Tibial artery (tissue), 4 donors: ENCODE measurements around the gene FGD4.

ENCODE experiments used
- DNase-seq, 2 donors: peaks; one replicate each; pipeline ENCODE4 v3.0.0-alpha.2; 2019
- H3K27ac ChIP-seq, 2 donors: fragments of 200-600 bp; sonication (generic) in 1 of 2; 1 replicate in 1 of 2; 2 replicates in 1 of 2; pipeline ENCODE4 v1.5.1; 2018 to 2019; ENCODE audit warnings: mild to moderate bottlenecking in 1 of 2
- H3K27me3 ChIP-seq, 2 donors: fragments of 200-600 bp; sonication (generic) in 1 of 2; one replicate each; pipeline versions ENCODE4 v1.5.1 to v1.6.0; 2016 to 2019
- H3K36me3 ChIP-seq, 3 donors: fragments of 200-600 bp; sonication (generic) in 2 of 3; one replicate each; pipeline ENCODE4 v1.5.1; 2016 to 2019; ENCODE audit warnings: mild to moderate bottlenecking in 2 of 3
- H3K4me1 ChIP-seq, 4 donors: fragments of 200-600 bp; sonication (generic) in 2 of 4; 1 replicate in 3 of 4; 2 replicates in 1 of 4; pipeline ENCODE4 v1.5.1; 2016 to 2019
- H3K4me3 ChIP-seq, 2 donors: fragments of 200-600 bp; sonication (generic) in 1 of 2; 1 replicate in 1 of 2; 2 replicates in 1 of 2; pipeline ENCODE4 v1.5.1; 2018 to 2019; ENCODE audit warnings: mild to moderate bottlenecking in 2 of 2
- H3K9me3 ChIP-seq, 3 donors: fragments of 200-600 bp; sonication (generic) in 1 of 3; one replicate each; pipeline ENCODE4 v1.5.1; 2016 to 2019
- intact Hi-C: fragments of 100-400 bp; cut with DNase I; formaldehyde crosslinking; loops from one replicate; pipeline ENCODE4 v1.15.0; 2023; ENCODE audit warnings: low total_unique reads
- TF ChIP-seq, protein P1 (sequence below), 2 experiments: fragments of 200-600 bp in 1 of 2; fragments of 450-650 bp in 1 of 2; IDR thresholded peaks; one replicate each; pipeline ENCODE4 v1.5.1; 2017 to 2019; ENCODE audit warnings: antibody characterized with exemption in 2 of 2, mild to moderate bottlenecking in 1 of 2, moderate library complexity in 1 of 2

Gene FGD4

DNA sequence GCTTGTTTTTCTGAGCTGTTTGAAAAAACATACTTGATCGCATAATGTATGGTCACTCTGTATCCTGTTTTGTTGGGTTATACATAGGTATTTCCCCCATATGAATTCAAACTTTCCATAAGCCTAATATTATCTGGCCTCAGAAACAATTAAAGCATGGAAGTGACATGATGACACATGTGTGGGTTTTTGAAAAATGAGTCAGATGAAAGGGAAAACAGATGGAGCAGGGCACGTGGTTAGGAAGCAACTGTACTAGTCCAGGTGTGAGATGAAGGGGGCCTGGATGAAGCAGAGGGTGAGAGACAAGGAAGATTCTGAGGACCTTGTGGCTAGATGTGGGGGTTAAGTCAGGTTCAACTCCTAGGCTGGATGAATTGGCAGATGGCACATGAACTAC, 187.0 kb downstream of the FGD4 start:
- no peak for DNase-seq
- intact Hi-C loops, result no loop called here
- Histone ChIP-seq H3K27me3 (no peaks in the 10 kb centered on the region), H3K27ac (no peak overlapping the region), H3K4me1 (no peaks in the 10 kb centered on the region), H3K36me3 (peaks cover 21 to 40% (median 33%) of the 10 kb centered on the region in 3 donors), H3K9me3 (no peaks in the 10 kb centered on the region), H3K4me3 (no peak overlapping the region)
- TF ChIP-seq, protein P1, sequence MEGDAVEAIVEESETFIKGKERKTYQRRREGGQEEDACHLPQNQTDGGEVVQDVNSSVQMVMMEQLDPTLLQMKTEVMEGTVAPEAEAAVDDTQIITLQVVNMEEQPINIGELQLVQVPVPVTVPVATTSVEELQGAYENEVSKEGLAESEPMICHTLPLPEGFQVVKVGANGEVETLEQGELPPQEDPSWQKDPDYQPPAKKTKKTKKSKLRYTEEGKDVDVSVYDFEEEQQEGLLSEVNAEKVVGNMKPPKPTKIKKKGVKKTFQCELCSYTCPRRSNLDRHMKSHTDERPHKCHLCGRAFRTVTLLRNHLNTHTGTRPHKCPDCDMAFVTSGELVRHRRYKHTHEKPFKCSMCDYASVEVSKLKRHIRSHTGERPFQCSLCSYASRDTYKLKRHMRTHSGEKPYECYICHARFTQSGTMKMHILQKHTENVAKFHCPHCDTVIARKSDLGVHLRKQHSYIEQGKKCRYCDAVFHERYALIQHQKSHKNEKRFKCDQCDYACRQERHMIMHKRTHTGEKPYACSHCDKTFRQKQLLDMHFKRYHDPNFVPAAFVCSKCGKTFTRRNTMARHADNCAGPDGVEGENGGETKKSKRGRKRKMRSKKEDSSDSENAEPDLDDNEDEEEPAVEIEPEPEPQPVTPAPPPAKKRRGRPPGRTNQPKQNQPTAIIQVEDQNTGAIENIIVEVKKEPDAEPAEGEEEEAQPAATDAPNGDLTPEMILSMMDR (IDR thresholded peaks at IDR 0.05), result no peak

- Histone ChIP-seq H3K4me1 (no peaks in the 10 kb centered on the region), H3K4me3 (no peak overlapping the region), H3K27me3 (no peaks in the 10 kb centered on the region), H3K27ac (no peak overlapping the region), H3K9me3 (no peaks in the 10 kb centered on the region), H3K36me3 (peaks cover 14 to 29% (median 28%) of the 10 kb centered on the region in 3 donors)
- DNase-seq, result no peak
- intact Hi-C loops, result no loop called here
- TF ChIP-seq, protein P1 (IDR thresholded peaks at IDR 0.05), result no peak
These were observed 188.5 kb downstream of the FGD4 start for GRCh38 chr12:32587581-32588495.

- Histone ChIP-seq H3K27me3 (no peaks in the 10 kb centered on the region), H3K36me3 (peaks cover 14 to 26% (median 21%) of the 10 kb centered on the region in 3 donors), H3K4me1 (no peaks in the 10 kb centered on the region), H3K27ac (no peak overlapping the region), H3K9me3 (no peaks in the 10 kb centered on the region), H3K4me3 (no peak overlapping the region)
- DNase-seq, result no peak
- TF ChIP-seq, protein P1 (IDR thresholded peaks at IDR 0.05), result no peak
- intact Hi-C loops, result no loop called here
These were observed 189.2 kb downstream of the FGD4 start for GRCh38 chr12:32588604-32589003.

DNA sequence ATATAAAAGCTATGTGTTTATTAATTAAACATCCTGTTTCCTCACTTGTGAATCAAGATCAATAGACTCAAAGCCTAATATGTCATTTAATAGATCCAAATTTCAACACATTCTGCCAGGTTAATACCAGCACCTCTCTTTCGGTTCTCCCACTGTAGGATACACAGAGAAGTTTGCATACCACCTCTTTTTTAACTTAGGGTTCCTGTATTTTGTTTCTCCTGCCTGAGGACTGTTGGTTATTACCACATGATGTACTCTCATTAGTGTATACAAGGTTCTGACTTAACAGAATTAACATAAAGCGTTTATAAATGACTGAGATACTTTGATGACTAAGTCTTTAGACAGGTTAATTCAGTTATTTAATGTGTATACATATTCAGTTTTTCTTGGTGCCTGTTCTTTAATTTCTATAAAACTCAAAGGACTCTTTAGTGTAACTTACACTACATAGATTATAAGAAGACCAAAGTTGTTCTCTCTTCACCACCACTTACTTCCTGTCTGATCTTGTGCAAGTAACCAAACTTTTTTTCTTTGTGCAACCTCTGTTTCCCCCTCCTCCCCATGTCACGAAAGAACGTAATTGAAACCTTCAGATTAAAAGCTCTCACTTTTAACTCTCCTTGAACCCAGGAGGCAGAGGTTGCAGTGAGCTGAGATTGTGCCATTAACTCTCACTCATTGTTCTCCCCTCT, 190.0 kb downstream of the FGD4 start:
- no peaks in the 10 kb centered on the region for H3K27me3 ChIP-seq
- no peaks in the 10 kb centered on the region for H3K9me3 ChIP-seq
- intact Hi-C loops, result no loop called here
- H3K4me3 ChIP-seq, result no peak overlapping the region
- no peak overlapping the region for H3K27ac ChIP-seq
- TF ChIP-seq, protein P1 (IDR thresholded peaks at IDR 0.05), result no peak
- DNase-seq, result no peak
- H3K4me1 ChIP-seq, result no peaks in the 10 kb centered on the region
- peaks cover 14 to 26% (median 15%) of the 10 kb centered on the region in 3 donors for H3K36me3 ChIP-seq

- H3K4me1 ChIP-seq, result no peaks in the 10 kb centered on the region
- H3K27me3 ChIP-seq, result no peaks in the 10 kb centered on the region
- DNase-seq, result no peak
- H3K27ac ChIP-seq, result no peak overlapping the region
- no peaks in the 10 kb centered on the region for H3K9me3 ChIP-seq
- H3K36me3 ChIP-seq, result peaks cover 17 to 21% (median 20%) of the 10 kb centered on the region in 3 donors
- intact Hi-C loops, result no loop called here
- TF ChIP-seq, protein P1 (IDR thresholded peaks at IDR 0.05), result no peak
- H3K4me3 ChIP-seq, result no peak overlapping the region
These were observed 195.9 kb downstream of the FGD4 start for GRCh38 chr12:32595251-32595650.
